GM12872 (cell line): ENCODE data around the gene DIPK1C.

ENCODE experiments used
- CTCF ChIP-seq: IDR thresholded peaks from 3 replicates; pipeline ENCODE4 v1.5.1; 2011; ENCODE audit warnings: low read depth, mild to moderate bottlenecking, low read length, moderate library complexity; ENCODE audit not compliant: insufficient read depth

DIPK1C gene

GRCh38 chr18:74480149-74480651 lies 23.1 kb upstream of the DIPK1C start:
- no peak for TF ChIP-seq CTCF

GRCh38 chr18:74479486-74480148 lies 22.5 kb upstream of the DIPK1C start:
- no peak for TF ChIP-seq CTCF

- no peak for TF ChIP-seq CTCF
Measured at GRCh38 chr18:74478880-74479279, 21.8 kb upstream of the DIPK1C start.

- TF ChIP-seq CTCF, result no peak
Measured at GRCh38 chr18:74478316-74478715, 21.2 kb upstream of the DIPK1C start.

- no peak for TF ChIP-seq CTCF
Measured at GRCh38 chr18:74477771-74478170, 20.7 kb upstream of the DIPK1C start.

- TF ChIP-seq CTCF, result peak; percentile 85
Measured at GRCh38 chr18:74476140-74476539, 19.0 kb upstream of the DIPK1C start.

- no peak for TF ChIP-seq CTCF
Measured at GRCh38 chr18:74473976-74474640, 17.0 kb upstream of the DIPK1C start.
